ENCODE measurements around the gene ENSA.

GRCh38 chr1:150626150-150626549 lies 3.3 kb downstream of the ENSA start:
- TF ChIP-seq CTCF (IDR thresholded peaks at IDR 0.05) (no peak), POLR2A (IDR thresholded peaks at IDR 0.05) (no peak)

Data from right lobe of liver (tissue), 4 donors.